PC-9 (cell line): Measurements from ENCODE around the gene CCDC170. TPM values are rescaled to one million over a fixed set of nuclear protein-coding genes. Genes with fewer than 3 reads are reported as not detected.

Experiments
- BruUV-seq: library from RNA; stranded (reverse); fragments of 400-500 nt; replicated peaks from 2 replicates; lab custom pipeline; 2021; lab: Mats Ljungman, UMichigan
- CTCF ChIA-PET: fragments of 300-600 bp; sonication (Branson Sonifier 250); formaldehyde crosslinking; loops from one replicate; lab custom pipeline; 2022; ENCODE audit warnings: antibody characterized with exemption; lab: Charles Lee
- POLR2A ChIA-PET: fragments of 300-600 bp; sonication (Branson Sonifier 250); formaldehyde crosslinking; loops from one replicate; lab custom pipeline; 2022; ENCODE audit warnings: antibody characterized with exemption; ENCODE audit not compliant: unreplicated experiment; lab: Charles Lee
- DNase-seq, 2 experiments: peaks; one replicate each; pipeline versions ENCODE4 v3.0.0 to v3.0.0-alpha.2; 2015 to 2022; ENCODE audit warnings: mixed read lengths in 1 of 2
- H2AFZ ChIP-seq: fragments of 200-600 bp; sonication (generic); 2 replicates; pipeline ENCODE4 v1.8.1; 2017; ENCODE audit warnings: antibody characterized with exemption
- H3F3A ChIP-seq: fragments of 200-600 bp; sonication (generic); 2 replicates; pipeline ENCODE4 v1.8.1; 2017; ENCODE audit warnings: antibody characterized with exemption, mild to moderate bottlenecking, low read depth; ENCODE audit not compliant: insufficient read depth
- H3K27ac ChIP-seq: fragments of 200-600 bp; sonication (generic); 2 replicates; pipeline ENCODE4 v1.6.1; 2016; ENCODE audit warnings: mixed run types
- H3K27me3 ChIP-seq: fragments of 200-600 bp; sonication (generic); 2 replicates; pipeline ENCODE4 v1.6.1; 2016; ENCODE audit warnings: low read depth, mixed run types; ENCODE audit not compliant: insufficient read depth
- H3K36me3 ChIP-seq: fragments of 200-600 bp; sonication (generic); 2 replicates; pipeline ENCODE4 v1.6.1; 2016; ENCODE audit warnings: low read depth, mixed run types
- H3K4me1 ChIP-seq: fragments of 200-600 bp; sonication (generic); replicated peaks from 2 replicates; pipeline ENCODE4 v1.6.1; 2016; ENCODE audit warnings: mixed run types; ENCODE audit not compliant: insufficient read depth
- H3K4me2 ChIP-seq: fragments of 200-600 bp; sonication (generic); 2 replicates; pipeline ENCODE4 v1.6.1; 2017; ENCODE audit warnings: mixed run types
- H3K4me3 ChIP-seq: fragments of 200-600 bp; sonication (generic); 2 replicates; pipeline ENCODE4 v1.6.1; 2016; ENCODE audit warnings: mixed run types
- H3K79me2 ChIP-seq: fragments of 200-600 bp; sonication (generic); 2 replicates; pipeline ENCODE4 v1.6.1; 2017; ENCODE audit warnings: low read depth, mixed run types
- H3K9me2 ChIP-seq: fragments of 200-600 bp; sonication (generic); 2 replicates; pipeline ENCODE4 v1.8.1; 2017; ENCODE audit warnings: mild to moderate bottlenecking; ENCODE audit not compliant: insufficient read depth
- H3K9me3 ChIP-seq: fragments of 200-600 bp; sonication (generic); 2 replicates; pipeline ENCODE4 v1.8.1; 2016; ENCODE audit warnings: low read depth; ENCODE audit not compliant: insufficient read depth
- H4K20me1 ChIP-seq: fragments of 200-600 bp; sonication (generic); 2 replicates; pipeline ENCODE4 v1.8.1; 2017; ENCODE audit not compliant: insufficient read depth
- EZH2 ChIP-seq: fragments of 200-600 bp; sonication (generic); IDR thresholded peaks from 2 replicates; pipeline ENCODE4 v1.8.0; 2017; ENCODE audit warnings: antibody characterized with exemption, low read depth
- intact Hi-C: fragments of 100-400 bp; cut with micrococcal nuclease; formaldehyde crosslinking; loops from one replicate; pipeline ENCODE4 v1.10.0; 2022; ENCODE audit not compliant: unreplicated experiment
- total RNA-seq: library from RNA; stranded (reverse); gene quantifications from 2 replicates; pipeline ENCODE4 v1.2.3, GENCODE V29; 2021
- TF ChIP-seq, protein P1 (sequence below): fragments of 200-600 bp; sonication (generic); conservative IDR thresholded peaks from 2 replicates; pipeline ENCODE4 v1.6.1; 2017; ENCODE audit warnings: mixed run types, antibody characterized with exemption, mild to moderate bottlenecking, moderate library complexity

Gene CCDC170
- total RNA-seq, 1 experiment from 2014 or later = 1.6 TPM

DNA sequence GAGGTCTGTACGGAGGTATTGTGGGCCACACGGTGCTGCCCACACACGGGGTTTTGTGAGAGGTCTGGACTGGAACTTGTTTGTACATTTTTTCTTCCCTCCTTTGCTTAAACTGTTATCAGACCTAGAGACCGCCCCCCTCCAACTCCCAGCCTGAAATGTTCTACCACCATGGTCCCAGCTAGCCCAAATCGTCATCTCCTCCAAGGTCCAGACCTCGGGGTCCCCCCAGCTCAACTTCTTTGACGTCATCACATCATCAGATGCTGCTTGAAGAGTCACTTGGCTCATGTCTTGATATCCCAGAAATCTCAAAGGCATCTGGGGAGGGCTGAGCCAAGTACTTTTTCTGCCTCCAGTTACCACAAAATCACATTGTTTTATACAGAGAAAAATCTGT is 2.8 kb upstream of the CCDC170 start:
- Histone ChIP-seq H3K9me3 (no peaks in the 10 kb centered on the region; the same call in 1 of the 2 replicates), H3K36me3 (no peaks in the 10 kb centered on the region), H3K79me2 (no peaks in the 10 kb centered on the region), H3K27me3 (no peaks in the 10 kb centered on the region), H2AFZ (no peak overlapping the region), H3F3A (no peaks in the 10 kb centered on the region), H4K20me1 (no peaks in the 10 kb centered on the region), H3K4me1 (peaks cover 6% of the 10 kb centered on the region), H3K4me2 (no peak overlapping the region), H3K4me3 (no peak overlapping the region; the same call in 1 of the 2 replicates), H3K9me2 (no peaks in the 10 kb centered on the region), H3K27ac (no peak overlapping the region)
- ChIA-PET CTCF (no interaction called here), POLR2A (no interaction called here)
- no peak for DNase-seq
- no TSS peak for BruUV-seq
- intact Hi-C loops = no loop called here
- TF ChIP-seq, protein P1, sequence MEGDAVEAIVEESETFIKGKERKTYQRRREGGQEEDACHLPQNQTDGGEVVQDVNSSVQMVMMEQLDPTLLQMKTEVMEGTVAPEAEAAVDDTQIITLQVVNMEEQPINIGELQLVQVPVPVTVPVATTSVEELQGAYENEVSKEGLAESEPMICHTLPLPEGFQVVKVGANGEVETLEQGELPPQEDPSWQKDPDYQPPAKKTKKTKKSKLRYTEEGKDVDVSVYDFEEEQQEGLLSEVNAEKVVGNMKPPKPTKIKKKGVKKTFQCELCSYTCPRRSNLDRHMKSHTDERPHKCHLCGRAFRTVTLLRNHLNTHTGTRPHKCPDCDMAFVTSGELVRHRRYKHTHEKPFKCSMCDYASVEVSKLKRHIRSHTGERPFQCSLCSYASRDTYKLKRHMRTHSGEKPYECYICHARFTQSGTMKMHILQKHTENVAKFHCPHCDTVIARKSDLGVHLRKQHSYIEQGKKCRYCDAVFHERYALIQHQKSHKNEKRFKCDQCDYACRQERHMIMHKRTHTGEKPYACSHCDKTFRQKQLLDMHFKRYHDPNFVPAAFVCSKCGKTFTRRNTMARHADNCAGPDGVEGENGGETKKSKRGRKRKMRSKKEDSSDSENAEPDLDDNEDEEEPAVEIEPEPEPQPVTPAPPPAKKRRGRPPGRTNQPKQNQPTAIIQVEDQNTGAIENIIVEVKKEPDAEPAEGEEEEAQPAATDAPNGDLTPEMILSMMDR = no peak
- TF ChIP-seq EZH2 = no peak

- no peaks in the 10 kb centered on the region for H3K27me3 ChIP-seq
- CTCF ChIA-PET = no interaction called here
- POLR2A ChIA-PET = no interaction called here
- peaks cover 6% of the 10 kb centered on the region for H3K4me1 ChIP-seq
- H3K36me3 ChIP-seq = no peaks in the 10 kb centered on the region
- H3K9me2 ChIP-seq = no peaks in the 10 kb centered on the region
- no peaks in the 10 kb centered on the region for H3K79me2 ChIP-seq
- DNase-seq = no peak
- H2AFZ ChIP-seq = peak overlapping the region; percentile 92
- H3K4me3 ChIP-seq = peak overlapping the region; percentile 80
- no peaks in the 10 kb centered on the region; the same call in 1 of the 2 replicates for H3K9me3 ChIP-seq
- no peaks in the 10 kb centered on the region for H3F3A ChIP-seq
- H4K20me1 ChIP-seq = no peaks in the 10 kb centered on the region
- TF ChIP-seq EZH2 = no peak
- TF ChIP-seq, protein P1 = no peak
- intact Hi-C loops = no loop called here
- H3K4me2 ChIP-seq = peak overlapping the region; percentile 95
- no peak overlapping the region for H3K27ac ChIP-seq
- BruUV-seq = no TSS peak
These were observed 535 bp upstream of the CCDC170 start for GRCh38 chr6:151493161-151493803.

DNA sequence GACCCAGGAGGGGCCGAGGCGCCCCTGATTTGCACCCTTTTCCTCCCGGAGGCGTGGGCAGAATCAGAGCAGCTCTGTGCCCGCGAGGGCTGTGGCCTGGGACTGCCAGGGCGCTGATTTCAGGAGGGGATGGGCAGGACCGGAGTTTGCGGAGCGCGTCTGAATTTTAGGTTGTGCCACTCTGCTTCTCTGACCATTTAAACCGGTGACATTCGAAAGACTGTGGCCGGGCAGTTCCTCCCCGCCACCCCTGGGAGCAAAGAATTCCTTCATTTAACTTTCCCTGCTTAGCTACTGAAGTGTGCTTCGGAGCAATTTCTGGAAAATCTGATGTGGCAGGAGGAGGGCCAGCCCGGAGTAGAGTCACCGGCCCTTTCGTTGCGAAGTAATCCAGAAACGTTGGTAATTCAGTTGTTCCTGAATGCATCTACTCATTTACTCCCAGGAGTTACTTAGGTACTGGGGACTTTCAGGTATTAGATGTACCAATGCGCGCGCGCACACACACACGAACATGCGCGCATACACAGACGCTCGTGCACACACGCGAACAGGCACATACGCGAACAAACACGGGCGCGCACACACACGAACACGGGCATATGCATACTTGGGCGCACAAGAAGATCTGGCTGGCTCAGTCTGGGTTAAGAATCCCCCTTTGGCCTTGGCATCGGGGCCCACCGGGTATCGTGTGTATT is 568 bp downstream of the CCDC170 start:
- Histone ChIP-seq H3K9me3 (no peaks in the 10 kb centered on the region; the same call in 1 of the 2 replicates), H3K36me3 (no peaks in the 10 kb centered on the region), H3K4me3 (peak overlapping the region; percentile 80), H3K27ac (no peak overlapping the region), H3K4me2 (peak overlapping the region; percentile 95), H3K9me2 (no peaks in the 10 kb centered on the region), H3K79me2 (no peaks in the 10 kb centered on the region), H3K27me3 (no peaks in the 10 kb centered on the region), H2AFZ (peak overlapping the region; percentile 92), H4K20me1 (no peaks in the 10 kb centered on the region), H3K4me1 (peaks cover 6% of the 10 kb centered on the region), H3F3A (no peaks in the 10 kb centered on the region)
- BruUV-seq = no TSS peak
- intact Hi-C loops = no loop called here
- DNase-seq = peak; percentile 25 to 55
- TF ChIP-seq, protein P1 = no peak
- TF ChIP-seq EZH2 = no peak
- ChIA-PET CTCF (no interaction called here), POLR2A (no interaction called here)
